HepG2 (cell line): ENCODE measurements around the gene RPS10. TPM values are rescaled to one million over a fixed set of nuclear protein-coding genes. Genes with fewer than 3 reads are reported as not detected.

ENCODE experiments used
- ARID3A ChIP-seq: IDR thresholded peaks from 2 replicates; pipeline ENCODE4 v1.6.1; 2012; ENCODE audit warnings: low read depth, low read length, improper control_type of control experiment
- ATF3 ChIP-seq: sonication (generic); formaldehyde crosslinking; IDR thresholded peaks from 2 replicates; pipeline ENCODE4 v1.4.0; 2020; ENCODE audit warnings: missing genetic modification reagents
- DNMT1 ChIP-seq: sonication (generic); formaldehyde crosslinking; IDR thresholded peaks from 2 replicates; pipeline ENCODE4 v1.5.1; 2020; ENCODE audit warnings: mild to moderate bottlenecking, missing genetic modification reagents
- FIP1L1 ChIP-seq: fragments of 200-400 bp; formaldehyde crosslinking; IDR thresholded peaks from 2 replicates; pipeline ENCODE4 v1.6.1; 2018; ENCODE audit warnings: low read depth, mild to moderate bottlenecking, low read length, moderate library complexity, borderline replicate concordance; ENCODE audit not compliant: insufficient read depth
- FOXA3 ChIP-seq: IDR thresholded peaks from 2 replicates; pipeline ENCODE4 v1.6.1; 2016; ENCODE audit warnings: missing genetic modification reagents, missing compliant biosample characterization
- FOXP4 ChIP-seq: sonication (generic); formaldehyde crosslinking; IDR thresholded peaks from 2 replicates; pipeline ENCODE4 v1.4.0; 2020; ENCODE audit warnings: missing genetic modification reagents
- HOXA3 ChIP-seq: sonication (generic); formaldehyde crosslinking; IDR thresholded peaks from 2 replicates; pipeline ENCODE4 v1.5.0; 2020; ENCODE audit warnings: missing genetic modification reagents
- IRX3 ChIP-seq: sonication (generic); formaldehyde crosslinking; IDR thresholded peaks from 2 replicates; pipeline ENCODE4 v1.8.1; 2023; ENCODE audit warnings: mild to moderate bottlenecking, low read depth, missing genetic modification reagents, borderline replicate concordance
- KDM1A ChIP-seq: IDR thresholded peaks from 2 replicates; pipeline ENCODE4 v1.6.1; 2016; ENCODE audit warnings: missing compliant biosample characterization
- RBM39 ChIP-seq: fragments of 200-400 bp; formaldehyde crosslinking; IDR thresholded peaks from one replicate; pipeline ENCODE4 v1.6.1; 2018; ENCODE audit warnings: antibody characterized with exemption, mild to moderate bottlenecking, low read depth, low read length; ENCODE audit not compliant: poor library complexity, severe bottlenecking
- RXRA ChIP-seq: sonication (generic); formaldehyde crosslinking; IDR thresholded peaks from 2 replicates; pipeline ENCODE4 v1.5.1; 2020; ENCODE audit warnings: missing genetic modification reagents
- SALL1 ChIP-seq: sonication (generic); formaldehyde crosslinking; IDR thresholded peaks from 2 replicates; pipeline ENCODE4 v1.8.0; 2022; ENCODE audit warnings: mild to moderate bottlenecking, missing genetic modification reagents
- SRSF1 ChIP-seq: fragments of 200-400 bp; formaldehyde crosslinking; optimal IDR thresholded peaks from 2 replicates; pipeline ENCODE3; 2017; ENCODE audit warnings: mild to moderate bottlenecking, low read depth, low read length, moderate library complexity
- TBX2 ChIP-seq: sonication (generic); formaldehyde crosslinking; IDR thresholded peaks from 2 replicates; pipeline ENCODE4 v1.5.0; 2020; ENCODE audit warnings: missing genetic modification reagents, mild to moderate bottlenecking, borderline replicate concordance
- XRCC5 ChIP-seq: fragments of 200-400 bp; formaldehyde crosslinking; optimal IDR thresholded peaks from 2 replicates; pipeline ENCODE3; 2017; ENCODE audit warnings: mild to moderate bottlenecking, low read length
- ZBTB14 ChIP-seq: sonication (generic); formaldehyde crosslinking; IDR thresholded peaks from 2 replicates; pipeline ENCODE4 v1.4.0; 2020; ENCODE audit warnings: missing genetic modification reagents
- ZBTB44 ChIP-seq: sonication (generic); formaldehyde crosslinking; IDR thresholded peaks from 2 replicates; pipeline ENCODE4 v1.4.0; 2020; ENCODE audit warnings: missing genetic modification reagents
- ZFYVE20 ChIP-seq: sonication (generic); formaldehyde crosslinking; IDR thresholded peaks from 2 replicates; pipeline ENCODE4 v1.8.0; 2023; ENCODE audit warnings: low read depth, mild to moderate bottlenecking, moderate library complexity, missing genetic modification reagents, borderline replicate concordance
- ZNF432 ChIP-seq: sonication (generic); formaldehyde crosslinking; IDR thresholded peaks from 2 replicates; pipeline ENCODE4 v1.5.0; 2020; ENCODE audit warnings: missing genetic modification reagents, mild to moderate bottlenecking, borderline replicate concordance
- ZNF530 ChIP-seq: sonication (generic); formaldehyde crosslinking; IDR thresholded peaks from 2 replicates; pipeline ENCODE4 v1.5.0; 2020; ENCODE audit warnings: low read depth, mild to moderate bottlenecking, missing genetic modification reagents
- ZNF672 ChIP-seq: sonication (generic); formaldehyde crosslinking; IDR thresholded peaks from 2 replicates; pipeline ENCODE4 v1.8.1; 2022; ENCODE audit warnings: missing genetic modification reagents
- ZNF878 ChIP-seq: sonication (generic); formaldehyde crosslinking; IDR thresholded peaks from 2 replicates; pipeline ENCODE4 v1.8.1; 2023; ENCODE audit warnings: mild to moderate bottlenecking, missing genetic modification reagents, moderate library complexity
- polyA plus RNA-seq, 8 experiments: library from polyadenylated mRNA; depleted of rRNA in 3 of 8; stranded (reverse) in 7 of 8; unstranded in 1 of 8; fragments of >200 nt; fragmentation: Illumina TruSeq in 4 of 8; extraction: Trizol in 4 of 8; gene quantifications; 2 replicates each; pipeline versions ENCODE4 v1.2.1 to v1.2.3, GENCODE V29; 2011 to 2016; ENCODE audit warnings: low read depth in 4 of 8, missing spikeins in 1 of 8, mixed read lengths in 1 of 8; ENCODE audit not compliant: insufficient read depth in 1 of 8
- total RNA-seq, 5 experiments: library from RNA; depleted of rRNA; stranded (reverse); fragments of >200 nt; fragmentation: Illumina TruSeq; extraction: Trizol; gene quantifications; 2 replicates each; pipeline ENCODE4 v1.2.3, GENCODE V29; 2016; ENCODE audit warnings: low read depth in 1 of 5

Gene RPS10
- total and polyA plus RNA-seq, 2 of the 13 experiments (the other 11 are each of a cell fraction or from before 2014, with no cell fraction given), result 2,909 to 4,648 TPM

- TF ChIP-seq ZBTB44 (CRISPR knock-in tag) (0 out of 2 replicates have a peak, but pooled peaks have one; percentile 17), ZBTB14 (CRISPR knock-in tag) (peak; percentile 92), KDM1A (peak; percentile 56; the same call in 1 of the 2 replicates), HOXA3 (CRISPR knock-in tag) (peak; percentile 99), ZNF432 (CRISPR knock-in tag) (no peak), FIP1L1 (no peak), ATF3 (CRISPR knock-in tag) (peak; percentile 33; the same call in 1 of the 2 replicates), SALL1 (CRISPR knock-in tag) (peak; percentile 86), ZNF530 (CRISPR knock-in tag) (no peak), ZNF878 (CRISPR knock-in tag) (no peak; the same call in 1 of the 2 replicates), ARID3A (no peak), FOXP4 (CRISPR knock-in tag) (peak; percentile 46; the same call in 1 of the 2 replicates), DNMT1 (CRISPR knock-in tag) (peak; percentile 27; the same call in 1 of the 2 replicates), SRSF1 (peak; percentile 100), RBM39 (peak; percentile 26), ZFYVE20 (CRISPR knock-in tag) (0 out of 2 replicates have a peak, but pooled peaks have one; percentile 36), ZNF672 (peak; percentile 87; the same call in 1 of the 2 replicates), XRCC5 (peak; percentile 98), RXRA (peak; percentile 92), FOXA3 (CRISPR knock-in tag) (peak; percentile 48), IRX3 (CRISPR knock-in tag) (peak; percentile 66; the same call in 1 of the 2 replicates), TBX2 (peak; percentile 81; the same call in 1 of the 2 replicates)
These were observed 33.2 kb downstream of the RPS10 start, which contains the start of gene NUDT3 (continued) for GRCh38 chr6:34392497-34393190.
